GM18519 (cell line): ENCODE results near the gene PRR19.

Source experiments
- ATAC-seq: cut with Tn5 transposase; IDR thresholded peaks from one replicate; pipeline ENCODE4 v1.9.1; 2021; ENCODE audit warnings: mild to moderate bottlenecking, moderate library complexity; ENCODE audit not compliant: unreplicated experiment, low FRiP score

Gene PRR19

GRCh38 chr19:42292963-42293362 is 9.0 kb upstream of the PRR19 start:
- ATAC-seq = no peak

- no peak for ATAC-seq
These were observed 8.4 kb upstream of the PRR19 start for GRCh38 chr19:42293540-42293939.

DNA sequence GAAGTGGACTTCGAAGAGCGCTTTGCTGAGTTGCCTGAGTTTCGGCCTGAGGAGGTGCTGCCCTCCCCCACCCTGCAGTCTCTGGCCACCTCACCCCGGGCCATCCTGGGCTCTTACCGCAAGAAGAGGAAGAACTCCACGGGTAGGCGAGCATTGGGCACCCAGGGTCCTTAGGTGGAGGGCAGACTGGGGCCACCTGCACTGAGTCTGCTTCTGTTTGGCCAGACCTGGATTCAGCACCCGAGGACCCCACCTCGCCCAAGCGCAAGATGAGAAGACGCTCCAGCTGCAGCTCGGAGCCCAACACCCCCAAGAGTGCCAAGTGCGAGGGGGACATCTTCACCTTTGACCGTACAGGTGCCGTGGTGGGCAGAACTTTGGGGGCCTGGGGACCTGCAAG is 8.0 kb upstream of the PRR19 start:
- no peak for ATAC-seq

- no peak for ATAC-seq
These were observed 7.3 kb upstream of the PRR19 start for GRCh38 chr19:42294471-42295137.

GRCh38 chr19:42295342-42295741 is 6.6 kb upstream of the PRR19 start:
- no peak for ATAC-seq

- no peak for ATAC-seq
These were observed 6.0 kb upstream of the PRR19 start for GRCh38 chr19:42295831-42296525.

- ATAC-seq = no peak
These were observed 4.9 kb upstream of the PRR19 start for GRCh38 chr19:42297039-42297438.

- no peak for ATAC-seq
These were observed 1.2 kb downstream of the PRR19 start for GRCh38 chr19:42303101-42303464.

GRCh38 chr19:42303876-42304275 is 1.9 kb downstream of the PRR19 start:
- no peak for ATAC-seq

DNA sequence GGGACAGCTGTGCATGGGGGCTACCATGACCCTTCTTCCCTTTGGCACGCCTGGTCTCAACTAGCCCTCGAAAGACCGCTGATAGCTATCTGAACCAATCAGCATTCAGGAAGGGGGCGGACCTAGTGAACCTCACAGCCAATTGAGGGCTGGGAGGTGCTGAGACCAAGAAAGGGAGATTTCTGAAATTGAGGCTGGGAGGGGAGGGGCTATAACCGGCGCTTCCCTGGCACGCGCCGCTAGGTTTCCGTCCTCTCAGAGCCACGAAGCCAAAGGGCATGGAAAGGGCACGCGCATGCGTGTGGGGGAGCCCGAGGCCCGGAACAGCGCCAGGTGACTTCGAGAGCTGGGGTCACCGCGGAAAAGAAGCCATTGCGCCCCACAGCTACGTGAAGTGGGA is 4.7 kb downstream of the PRR19 start:
- ATAC-seq = no peak

- no peak for ATAC-seq
These were observed 7.8 kb downstream of the PRR19 start for GRCh38 chr19:42309686-42310085.

GRCh38 chr19:42311657-42312056 is 9.7 kb downstream of the PRR19 start:
- no peak for ATAC-seq

- ATAC-seq = no peak
These were observed 10.4 kb downstream of the PRR19 start for GRCh38 chr19:42312370-42312769.

GRCh38 chr19:42313096-42313839 is 11.3 kb downstream of the PRR19 start, which contains the start of gene TMEM145:
TSS of gene TMEM145 (plus strand) at chr19:42313309. CDS start at chr19:42313377, 68 bp downstream.
- no peak for ATAC-seq

- ATAC-seq = no peak
These were observed 12.2 kb downstream of the PRR19 start for GRCh38 chr19:42313840-42314755.

- no peak for ATAC-seq
These were observed 13.1 kb downstream of the PRR19 start for GRCh38 chr19:42315024-42315423.

DNA sequence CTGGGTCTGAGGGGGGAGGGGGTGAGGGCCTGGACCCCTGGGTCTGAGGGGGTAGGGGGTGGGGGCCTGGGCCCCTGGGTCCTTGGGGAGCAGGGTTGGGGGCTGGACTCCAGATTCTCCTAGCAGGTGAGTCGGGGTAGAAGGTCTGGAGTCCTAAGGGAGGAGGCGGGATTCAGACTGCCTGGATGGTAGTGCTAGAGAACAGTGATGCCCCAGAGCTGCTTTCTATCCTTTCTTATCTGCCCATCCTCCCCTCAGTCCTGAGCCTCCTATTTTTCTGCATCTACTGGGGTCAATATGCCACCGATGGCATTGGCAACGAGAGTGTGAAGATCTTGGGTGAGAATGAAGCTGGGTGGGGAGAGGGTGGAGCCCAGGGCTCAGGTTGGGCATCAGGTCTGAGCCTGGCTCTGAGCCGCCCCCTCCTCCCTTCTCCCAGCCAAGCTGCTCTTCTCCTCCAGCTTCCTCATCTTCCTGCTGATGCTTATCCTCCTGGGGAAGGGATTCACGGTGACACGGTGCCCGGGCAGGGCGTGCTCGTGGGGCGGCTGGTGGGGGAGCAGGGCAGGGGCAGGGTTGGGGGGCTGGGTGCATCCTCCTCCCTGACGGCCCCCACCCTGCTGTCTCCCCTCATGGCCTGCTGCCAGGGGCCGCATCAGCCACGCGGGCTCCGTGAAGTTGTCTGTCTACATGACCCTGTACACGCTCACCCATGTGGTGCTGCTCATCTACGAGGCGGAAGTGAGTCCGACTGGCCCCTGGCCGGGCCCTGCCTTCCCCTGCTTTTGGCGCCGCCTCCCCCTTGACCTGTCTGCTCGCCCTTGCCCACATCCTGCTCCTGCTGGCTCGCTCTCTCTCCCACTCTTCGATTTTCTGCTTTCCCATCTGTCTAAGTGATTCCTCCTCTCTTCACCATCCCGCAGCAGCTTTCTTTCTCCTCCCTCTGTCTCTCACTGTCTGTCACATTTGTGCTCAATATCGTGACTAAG is 14.6 kb downstream of the PRR19 start:
- no peak for ATAC-seq

DNA sequence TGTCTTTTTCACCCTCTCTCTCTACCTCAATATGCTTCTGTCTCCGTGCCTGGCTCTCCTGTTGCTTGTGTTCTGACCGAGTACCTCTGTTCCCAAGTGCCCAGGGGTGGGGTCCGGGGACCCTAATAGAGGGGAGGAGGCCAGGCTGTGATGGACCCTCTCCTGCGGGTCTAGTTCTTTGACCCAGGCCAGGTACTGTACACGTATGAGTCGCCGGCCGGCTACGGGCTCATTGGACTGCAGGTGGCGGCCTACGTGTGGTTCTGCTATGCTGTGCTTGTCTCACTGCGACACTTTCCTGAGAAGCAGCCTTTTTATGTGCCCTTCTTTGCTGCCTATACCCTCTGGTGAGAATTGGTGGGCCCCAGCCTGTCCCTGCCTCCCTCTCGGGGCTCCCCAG is 15.6 kb downstream of the PRR19 start:
- ATAC-seq = no peak

- ATAC-seq = no peak
These were observed 20.4 kb downstream of the PRR19 start for GRCh38 chr19:42322305-42322704.
